Upper lobe of right lung (tissue), 1 donor: ENCODE data around the gene SLC45A3. TPM values are rescaled to one million over a fixed set of nuclear protein-coding genes. Genes with fewer than 3 reads are reported as not detected.
A peak's percentile ranks its signal among the peaks of the same experiment; 100 is the strongest.
"Not testable (repeated sequence)": the region's sequence is repeated elsewhere in the genome, so short reads cannot be mapped to it uniquely, and the experiment has no call there.

Experiments used
- ATAC-seq: fragments of 200-7000 bp; cut with Tn5 transposase; one replicate; pipeline ENCODE4 v1.9.1; 2020; ENCODE audit warnings: mild to moderate bottlenecking, moderate library complexity
- DNase-seq: peaks from one replicate; pipeline ENCODE4 v3.0.0-alpha.2; 2020
- H3K27ac ChIP-seq: fragments of 200-600 bp; one replicate; pipeline ENCODE4 v1.8.0; 2022
- H3K27me3 ChIP-seq: fragments of 200-600 bp; one replicate; pipeline ENCODE4 v1.8.0; 2022; ENCODE audit warnings: mild to moderate bottlenecking
- H3K36me3 ChIP-seq: fragments of 200-600 bp; one replicate; pipeline ENCODE4 v1.8.0; 2022
- H3K4me1 ChIP-seq: fragments of 200-600 bp; one replicate; pipeline ENCODE4 v1.8.0; 2022
- H3K4me3 ChIP-seq: fragments of 200-600 bp; one replicate; pipeline ENCODE4 v1.8.0; 2022; ENCODE audit warnings: mild to moderate bottlenecking
- H3K9me3 ChIP-seq: fragments of 200-600 bp; one replicate; pipeline ENCODE4 v1.8.0; 2022
- intact Hi-C: fragments of 100-400 bp; cut with DNase I; formaldehyde crosslinking; loops from one replicate; pipeline ENCODE4 v1.11.0; 2022
- long read RNA-seq: library from polyadenylated mRNA; unstranded; transcript quantifications from one replicate; pipeline ENCODE4 v2.0.0, GENCODE V29; 2021
- total RNA-seq: library from RNA; stranded (reverse); fragmentation: NEBNext Ultra II Directional; extraction: Animal tissue kit (Norgen Biotek cat#: 25700); gene quantifications from one replicate; pipeline ENCODE4 v1.2.1, GENCODE V29; 2021
- TF ChIP-seq, protein P1 (sequence below): fragments of 200-600 bp; IDR thresholded peaks from one replicate; pipeline ENCODE4 v1.8.0; 2022; ENCODE audit warnings: antibody characterized with exemption
- donor health status: DM: no; HTN: yes; CAD: no; lungs with severe emphysema.

The SLC45A3 gene, protein sequence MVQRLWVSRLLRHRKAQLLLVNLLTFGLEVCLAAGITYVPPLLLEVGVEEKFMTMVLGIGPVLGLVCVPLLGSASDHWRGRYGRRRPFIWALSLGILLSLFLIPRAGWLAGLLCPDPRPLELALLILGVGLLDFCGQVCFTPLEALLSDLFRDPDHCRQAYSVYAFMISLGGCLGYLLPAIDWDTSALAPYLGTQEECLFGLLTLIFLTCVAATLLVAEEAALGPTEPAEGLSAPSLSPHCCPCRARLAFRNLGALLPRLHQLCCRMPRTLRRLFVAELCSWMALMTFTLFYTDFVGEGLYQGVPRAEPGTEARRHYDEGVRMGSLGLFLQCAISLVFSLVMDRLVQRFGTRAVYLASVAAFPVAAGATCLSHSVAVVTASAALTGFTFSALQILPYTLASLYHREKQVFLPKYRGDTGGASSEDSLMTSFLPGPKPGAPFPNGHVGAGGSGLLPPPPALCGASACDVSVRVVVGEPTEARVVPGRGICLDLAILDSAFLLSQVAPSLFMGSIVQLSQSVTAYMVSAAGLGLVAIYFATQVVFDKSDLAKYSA
- total RNA-seq = 8.6 TPM
- long read RNA-seq, partial matches to known transcripts = 2 of 7 reads
- long read RNA-seq, other reads (novel, unspliced or antisense) = 4 of 7 reads

DNA sequence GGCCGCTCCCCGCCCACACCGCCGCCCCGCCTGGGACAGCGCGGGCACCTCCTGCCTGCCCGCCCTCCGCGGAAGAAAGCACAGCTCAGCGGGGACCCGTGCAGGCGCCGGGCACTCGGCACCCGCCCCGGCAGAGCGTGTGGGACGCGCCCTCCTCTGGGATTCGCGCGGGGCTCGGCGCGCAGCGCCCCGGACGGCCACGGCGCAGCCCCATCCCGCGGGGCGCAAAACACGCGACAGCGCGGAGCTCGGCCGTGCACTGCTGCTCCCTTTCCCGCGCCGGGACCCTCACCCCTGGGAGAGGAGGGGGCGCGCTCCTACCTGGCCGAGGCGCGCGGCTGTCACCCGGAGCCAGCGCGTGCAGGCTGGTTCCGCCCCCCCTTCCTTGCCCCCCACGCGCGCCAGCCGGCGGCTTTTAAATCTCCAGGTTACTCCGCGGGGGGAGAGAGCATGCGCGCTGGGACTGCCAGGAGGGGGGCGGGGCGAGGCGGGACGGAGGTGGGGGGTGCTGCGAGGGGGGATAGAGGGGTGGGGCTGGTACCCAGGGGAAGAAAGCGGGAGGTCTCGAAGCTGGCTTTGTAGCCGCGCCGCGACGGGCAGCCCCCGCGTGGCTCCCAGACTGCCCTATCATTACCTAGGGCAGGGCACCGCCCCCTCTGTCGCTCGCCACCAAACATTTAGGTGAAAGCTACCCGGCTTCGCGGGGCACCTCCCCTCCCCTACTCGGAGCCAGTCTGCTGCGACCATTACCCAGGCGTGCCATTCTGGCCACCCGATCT lies at the start of gene SLC45A3:
Gene SLC45A3, minus strand, starts transcription at position 437 of the 779 bp plus-strand sequence. CDS start 15,853 bp downstream, outside the sequence.
- intact Hi-C loops = no loop called here
- peak; percentile 73 for DNase-seq

DNA sequence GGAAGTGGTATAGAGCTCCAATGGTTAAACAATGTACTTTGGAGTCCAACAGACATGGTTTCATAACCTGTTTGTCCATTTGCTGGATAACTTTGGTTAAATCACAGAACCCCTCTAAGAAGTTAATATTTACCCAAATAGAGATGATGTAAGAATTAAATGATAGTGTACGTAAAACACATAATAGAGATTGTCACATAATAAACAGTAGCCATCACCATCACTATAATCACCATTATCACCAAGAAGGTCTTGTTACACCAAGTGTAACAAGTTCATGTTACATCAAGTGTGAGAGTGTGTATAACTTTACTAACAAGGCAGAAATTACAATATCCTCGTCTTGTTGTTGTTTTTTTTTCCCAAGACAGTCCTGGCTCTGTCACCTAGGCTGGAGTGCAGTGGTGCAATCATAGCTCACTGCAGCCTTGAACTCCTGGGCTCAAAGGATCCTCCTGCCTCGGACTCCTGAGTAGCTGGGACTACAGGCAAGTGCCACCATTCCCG lies 46.4 kb upstream of the SLC45A3 start:
- DNase-seq = no peak
- H3K27me3 ChIP-seq = no peaks in the 10 kb centered on the region
- H3K36me3 ChIP-seq = peaks cover 58% of the 10 kb centered on the region
- H3K27ac ChIP-seq = no peak overlapping the region
- TF ChIP-seq, protein P1, sequence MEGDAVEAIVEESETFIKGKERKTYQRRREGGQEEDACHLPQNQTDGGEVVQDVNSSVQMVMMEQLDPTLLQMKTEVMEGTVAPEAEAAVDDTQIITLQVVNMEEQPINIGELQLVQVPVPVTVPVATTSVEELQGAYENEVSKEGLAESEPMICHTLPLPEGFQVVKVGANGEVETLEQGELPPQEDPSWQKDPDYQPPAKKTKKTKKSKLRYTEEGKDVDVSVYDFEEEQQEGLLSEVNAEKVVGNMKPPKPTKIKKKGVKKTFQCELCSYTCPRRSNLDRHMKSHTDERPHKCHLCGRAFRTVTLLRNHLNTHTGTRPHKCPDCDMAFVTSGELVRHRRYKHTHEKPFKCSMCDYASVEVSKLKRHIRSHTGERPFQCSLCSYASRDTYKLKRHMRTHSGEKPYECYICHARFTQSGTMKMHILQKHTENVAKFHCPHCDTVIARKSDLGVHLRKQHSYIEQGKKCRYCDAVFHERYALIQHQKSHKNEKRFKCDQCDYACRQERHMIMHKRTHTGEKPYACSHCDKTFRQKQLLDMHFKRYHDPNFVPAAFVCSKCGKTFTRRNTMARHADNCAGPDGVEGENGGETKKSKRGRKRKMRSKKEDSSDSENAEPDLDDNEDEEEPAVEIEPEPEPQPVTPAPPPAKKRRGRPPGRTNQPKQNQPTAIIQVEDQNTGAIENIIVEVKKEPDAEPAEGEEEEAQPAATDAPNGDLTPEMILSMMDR = no peak
- intact Hi-C loops = no loop called here
- ATAC-seq = no peak
- no peaks in the 10 kb centered on the region for H3K4me1 ChIP-seq
- no peaks in the 10 kb centered on the region for H3K9me3 ChIP-seq
- no peak overlapping the region for H3K4me3 ChIP-seq

More for the DNA sequence above, at the start of gene SLC45A3:
- Histone ChIP-seq H3K9me3 (no peaks in the 10 kb centered on the region), H3K36me3 (no peaks in the 10 kb centered on the region), H3K27me3 (no peaks in the 10 kb centered on the region), H3K27ac (peak within 1 kb of the TSS; percentile 3), H3K4me3 (peak within 1 kb of the TSS; percentile 69), H3K4me1 (peaks cover 21% of the 10 kb centered on the region)
- peak; percentile 77 for ATAC-seq
- TF ChIP-seq, protein P1 = no peak

DNA sequence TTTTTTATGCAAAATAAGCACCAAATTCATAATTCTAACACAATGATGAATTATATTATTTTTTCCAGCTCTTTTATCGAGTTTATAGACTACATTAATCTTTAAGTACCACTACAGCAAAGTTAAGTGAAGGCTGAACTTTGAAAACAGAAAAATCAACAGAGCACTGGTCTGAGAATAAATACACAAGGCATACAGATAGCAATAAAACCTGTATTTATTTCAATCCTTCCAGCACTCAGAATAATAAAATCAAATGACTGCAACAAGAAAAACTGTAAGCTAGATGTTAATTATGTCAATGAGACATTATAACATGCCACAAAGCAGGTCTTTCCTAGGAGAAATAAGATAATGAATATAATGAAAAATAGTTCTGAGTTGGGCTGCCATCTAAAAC lies 45.2 kb upstream of the SLC45A3 start:
- intact Hi-C loops = no loop called here
- DNase-seq (no peak), ATAC-seq (no peak)
- no peak overlapping the region for H3K27ac ChIP-seq
- no peaks in the 10 kb centered on the region for H3K4me1 ChIP-seq
- H3K4me3 ChIP-seq = no peak overlapping the region
- TF ChIP-seq, protein P1 = no peak
- no peaks in the 10 kb centered on the region for H3K27me3 ChIP-seq
- no peaks in the 10 kb centered on the region for H3K9me3 ChIP-seq
- peaks cover 70% of the 10 kb centered on the region for H3K36me3 ChIP-seq

DNA sequence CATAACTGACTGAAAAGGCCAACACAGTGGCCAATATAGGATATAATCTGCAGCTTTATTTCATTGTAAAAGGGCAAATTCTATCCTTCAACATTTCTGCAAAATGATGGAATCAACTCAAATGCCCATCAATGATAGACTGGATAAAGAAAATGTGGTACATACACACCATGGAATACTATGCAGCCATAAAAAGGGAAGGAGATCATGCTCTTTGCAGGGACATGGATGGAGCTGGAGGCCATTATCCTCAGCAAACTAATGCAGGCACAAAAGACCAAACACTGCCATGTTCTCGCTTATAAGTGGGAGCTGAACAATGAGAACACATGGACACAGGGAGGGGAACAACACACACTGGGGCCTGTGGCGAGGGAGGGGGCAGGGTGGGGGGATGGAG lies 40.4 kb upstream of the SLC45A3 start:
- intact Hi-C loops, ATAC-seq, H3K4me3 ChIP-seq, H3K4me1 ChIP-seq, DNase-seq, H3K9me3 ChIP-seq, H3K27me3 ChIP-seq, H3K27ac ChIP-seq: not testable (repeated sequence)
- H3K36me3 ChIP-seq = peaks cover 91% of the 10 kb centered on the region

DNA sequence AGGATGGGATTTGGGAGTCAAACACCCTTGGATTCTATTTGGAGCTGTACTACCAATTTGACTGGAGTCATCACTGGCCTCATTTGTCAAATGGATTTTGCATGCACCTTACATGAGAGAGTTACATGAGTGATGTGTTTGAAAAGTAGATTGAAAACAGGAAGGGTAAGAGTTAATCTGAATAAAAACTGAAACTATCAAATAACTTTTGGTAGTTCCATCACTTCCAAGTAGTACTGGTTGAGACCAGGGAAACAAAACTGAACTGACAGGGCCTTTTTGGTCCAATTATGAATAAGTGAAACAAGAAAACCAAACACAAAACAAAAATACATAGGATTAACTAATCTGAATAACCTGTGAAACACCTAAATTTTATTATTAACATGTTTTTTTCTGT lies 39.5 kb upstream of the SLC45A3 start:
- Histone ChIP-seq H3K27me3 (no peaks in the 10 kb centered on the region), H3K4me3 (no peak overlapping the region), H3K4me1 (no peaks in the 10 kb centered on the region), H3K36me3 (peaks cover 87% of the 10 kb centered on the region), H3K27ac (no peak overlapping the region), H3K9me3 (no peaks in the 10 kb centered on the region)
- ATAC-seq (no peak), DNase-seq (no peak)
- TF ChIP-seq, protein P1 = no peak
- intact Hi-C loops = loop anchor here (10.0 kb wide), 2 partner anchors 55 to 125 kb away; no protein-coding TSS in a partner anchor
